NB4 (cell line): Measurements from ENCODE around the gene ERI2.

Experiments used
- MYC ChIP-seq: IDR thresholded peaks from 2 replicates; pipeline ENCODE4 v1.6.1; 2011; ENCODE audit warnings: low read depth, low read length
- POLR2A ChIP-seq: IDR thresholded peaks from 2 replicates; pipeline ENCODE4 v1.6.1; 2011; ENCODE audit warnings: mild to moderate bottlenecking; ENCODE audit not compliant: insufficient read length; ENCODE audit errors: extremely low read depth
- TF ChIP-seq, protein P1 (sequence below): IDR thresholded peaks from one replicate; pipeline ENCODE4 v1.5.1; 2012; ENCODE audit warnings: low read depth, low read length
- TF ChIP-seq, protein P2 (sequence below): IDR thresholded peaks from 2 replicates; pipeline ENCODE4 v1.6.1; 2011; ENCODE audit warnings: low read depth, low read length

DNA sequence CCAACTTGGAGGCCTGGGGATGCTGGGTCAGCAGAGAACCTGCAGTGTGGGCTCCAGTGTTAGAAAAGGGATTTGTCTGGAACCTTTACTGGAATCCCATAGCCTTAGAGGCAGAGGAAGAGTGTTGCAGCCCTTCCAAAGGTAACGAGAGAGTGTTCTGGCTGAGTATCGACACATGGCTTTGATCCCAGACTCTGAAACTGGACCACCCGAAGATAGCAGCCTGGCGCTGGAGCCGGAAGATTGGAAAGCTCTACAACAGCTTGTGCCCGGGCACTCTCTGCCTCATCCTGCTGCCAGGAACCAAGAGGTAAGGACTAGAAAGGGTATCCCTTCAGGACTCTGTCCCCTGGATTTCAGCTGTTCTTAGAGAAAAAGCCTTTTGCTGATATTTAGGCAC lies 39.8 kb upstream of the ERI2 start:
- TF ChIP-seq, protein P1, sequence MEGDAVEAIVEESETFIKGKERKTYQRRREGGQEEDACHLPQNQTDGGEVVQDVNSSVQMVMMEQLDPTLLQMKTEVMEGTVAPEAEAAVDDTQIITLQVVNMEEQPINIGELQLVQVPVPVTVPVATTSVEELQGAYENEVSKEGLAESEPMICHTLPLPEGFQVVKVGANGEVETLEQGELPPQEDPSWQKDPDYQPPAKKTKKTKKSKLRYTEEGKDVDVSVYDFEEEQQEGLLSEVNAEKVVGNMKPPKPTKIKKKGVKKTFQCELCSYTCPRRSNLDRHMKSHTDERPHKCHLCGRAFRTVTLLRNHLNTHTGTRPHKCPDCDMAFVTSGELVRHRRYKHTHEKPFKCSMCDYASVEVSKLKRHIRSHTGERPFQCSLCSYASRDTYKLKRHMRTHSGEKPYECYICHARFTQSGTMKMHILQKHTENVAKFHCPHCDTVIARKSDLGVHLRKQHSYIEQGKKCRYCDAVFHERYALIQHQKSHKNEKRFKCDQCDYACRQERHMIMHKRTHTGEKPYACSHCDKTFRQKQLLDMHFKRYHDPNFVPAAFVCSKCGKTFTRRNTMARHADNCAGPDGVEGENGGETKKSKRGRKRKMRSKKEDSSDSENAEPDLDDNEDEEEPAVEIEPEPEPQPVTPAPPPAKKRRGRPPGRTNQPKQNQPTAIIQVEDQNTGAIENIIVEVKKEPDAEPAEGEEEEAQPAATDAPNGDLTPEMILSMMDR, result no peak
- TF ChIP-seq POLR2A (no peak), MYC (no peak)
- TF ChIP-seq, protein P2, sequence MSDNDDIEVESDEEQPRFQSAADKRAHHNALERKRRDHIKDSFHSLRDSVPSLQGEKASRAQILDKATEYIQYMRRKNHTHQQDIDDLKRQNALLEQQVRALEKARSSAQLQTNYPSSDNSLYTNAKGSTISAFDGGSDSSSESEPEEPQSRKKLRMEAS, result no peak
